ENCODE results near the gene BLM.

BLM gene

DNA sequence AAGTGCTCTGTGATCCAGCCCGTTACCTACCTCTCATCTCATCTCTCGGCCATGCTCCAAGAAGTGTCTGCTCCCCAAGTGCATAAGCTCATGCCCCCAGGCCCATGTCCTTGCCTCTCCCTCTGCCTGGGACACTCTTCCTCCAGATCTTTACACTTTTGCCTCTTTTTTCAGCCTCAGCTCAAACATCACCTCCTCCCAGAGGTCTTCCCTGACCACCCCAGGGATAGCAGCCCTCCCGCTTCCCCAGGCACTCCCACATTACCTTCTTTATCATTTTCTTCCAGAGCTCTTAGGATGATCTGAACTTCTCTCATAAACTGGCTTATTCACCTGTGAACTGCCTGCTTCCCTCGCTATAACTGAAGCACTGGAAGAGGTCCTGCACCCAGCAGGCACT is 148.6 kb downstream of the BLM start:
- no peak overlapping the region for H3K4me3 ChIP-seq (ENCODE audit: low read depth, low read length)

More for the DNA sequence above, 148.6 kb downstream of the BLM start:
- Histone ChIP-seq H3K9me3 (ENCODE audit: severe bottlenecking) (no peaks in the 10 kb centered on the region), H3K36me3 (no peaks in the 10 kb centered on the region), H3K27ac (no peak overlapping the region), H3K27me3 (ENCODE audit: insufficient read depth, low read depth, severe bottlenecking) (peaks cover 3% of the 10 kb centered on the region)
- TF ChIP-seq, protein P1, sequence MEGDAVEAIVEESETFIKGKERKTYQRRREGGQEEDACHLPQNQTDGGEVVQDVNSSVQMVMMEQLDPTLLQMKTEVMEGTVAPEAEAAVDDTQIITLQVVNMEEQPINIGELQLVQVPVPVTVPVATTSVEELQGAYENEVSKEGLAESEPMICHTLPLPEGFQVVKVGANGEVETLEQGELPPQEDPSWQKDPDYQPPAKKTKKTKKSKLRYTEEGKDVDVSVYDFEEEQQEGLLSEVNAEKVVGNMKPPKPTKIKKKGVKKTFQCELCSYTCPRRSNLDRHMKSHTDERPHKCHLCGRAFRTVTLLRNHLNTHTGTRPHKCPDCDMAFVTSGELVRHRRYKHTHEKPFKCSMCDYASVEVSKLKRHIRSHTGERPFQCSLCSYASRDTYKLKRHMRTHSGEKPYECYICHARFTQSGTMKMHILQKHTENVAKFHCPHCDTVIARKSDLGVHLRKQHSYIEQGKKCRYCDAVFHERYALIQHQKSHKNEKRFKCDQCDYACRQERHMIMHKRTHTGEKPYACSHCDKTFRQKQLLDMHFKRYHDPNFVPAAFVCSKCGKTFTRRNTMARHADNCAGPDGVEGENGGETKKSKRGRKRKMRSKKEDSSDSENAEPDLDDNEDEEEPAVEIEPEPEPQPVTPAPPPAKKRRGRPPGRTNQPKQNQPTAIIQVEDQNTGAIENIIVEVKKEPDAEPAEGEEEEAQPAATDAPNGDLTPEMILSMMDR (IDR thresholded peaks at IDR 0.05; ENCODE audit: low read depth, low read length): no peak
- DNase-seq: no peak
